ENCODE data around the gene GPRASP1.
"Not testable (repeated sequence)": the region's sequence is repeated elsewhere in the genome, so short reads cannot be mapped to it uniquely, and the experiment has no call there.

Gene GPRASP1

GRCh38 chrX:102651242-102652011 is at the start of gene GPRASP1:
GPRASP1 (plus strand) TSS chrX:102651483; CDS start chrX:102653914, 2,431 bp downstream.
- in situ Hi-C loops (cut with MboI; ENCODE audit: low sequenced_read_pairs), result no loop called here

- in situ Hi-C loops (cut with MboI; ENCODE audit: low sequenced_read_pairs), result no loop called here
These were observed 47.0 kb upstream of the GPRASP1 start for GRCh38 chrX:102604327-102604726.

DNA sequence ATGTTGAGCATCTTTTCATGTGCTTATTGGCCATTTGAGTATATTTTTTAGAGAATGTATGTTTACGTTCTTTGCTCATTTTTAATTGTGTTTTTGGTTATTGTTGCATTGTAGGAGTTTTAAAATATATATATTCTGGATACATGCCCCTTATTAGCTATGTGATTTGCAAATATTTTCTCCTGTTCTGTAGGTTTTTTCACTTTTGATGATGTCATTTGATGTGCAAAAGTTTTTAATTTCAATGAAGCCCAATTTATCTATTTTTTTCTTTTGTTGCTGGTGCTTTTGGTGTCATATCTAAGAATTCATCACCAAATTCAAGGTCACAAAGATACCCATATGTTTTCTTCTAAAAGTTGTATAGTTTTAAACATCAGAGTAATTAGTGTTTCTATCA is 45.2 kb upstream of the GPRASP1 start:
- in situ Hi-C loops (cut with MboI; ENCODE audit: low sequenced_read_pairs), result no loop called here

GRCh38 chrX:102610905-102611304 is 40.4 kb upstream of the GPRASP1 start:
- in situ Hi-C loops (cut with MboI; ENCODE audit: low sequenced_read_pairs), result no loop called here

- in situ Hi-C loops (cut with MboI; ENCODE audit: low sequenced_read_pairs), result no loop called here
These were observed 27.2 kb upstream of the GPRASP1 start for GRCh38 chrX:102624105-102624504.

GRCh38 chrX:102627640-102628039 is 23.6 kb upstream of the GPRASP1 start:
- in situ Hi-C loops (cut with MboI; ENCODE audit: low sequenced_read_pairs), result no loop called here

DNA sequence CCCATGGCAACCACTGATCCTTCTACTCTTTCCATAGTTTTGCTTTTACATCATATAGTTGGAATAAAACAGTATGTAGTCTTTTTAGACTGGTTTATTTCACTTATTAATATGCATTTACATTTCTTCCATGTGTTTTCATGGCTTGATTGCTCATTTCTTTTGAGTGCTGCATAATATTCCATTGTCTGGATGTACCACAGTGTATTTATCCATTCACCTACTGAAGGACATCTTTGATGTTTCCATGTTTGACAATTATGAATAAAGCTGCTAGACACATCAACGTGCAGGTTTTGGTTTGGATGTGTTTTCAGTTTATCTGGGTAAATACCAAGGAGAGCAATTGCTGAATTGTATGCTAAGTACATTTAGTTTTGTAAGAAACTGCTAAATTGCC is 13.7 kb upstream of the GPRASP1 start:
- in situ Hi-C loops (cut with MboI; ENCODE audit: low sequenced_read_pairs), result no loop called here

GRCh38 chrX:102650903-102651241 is 411 bp upstream of the GPRASP1 start:
- in situ Hi-C loops (cut with MboI; ENCODE audit: low sequenced_read_pairs), result no loop called here

DNA sequence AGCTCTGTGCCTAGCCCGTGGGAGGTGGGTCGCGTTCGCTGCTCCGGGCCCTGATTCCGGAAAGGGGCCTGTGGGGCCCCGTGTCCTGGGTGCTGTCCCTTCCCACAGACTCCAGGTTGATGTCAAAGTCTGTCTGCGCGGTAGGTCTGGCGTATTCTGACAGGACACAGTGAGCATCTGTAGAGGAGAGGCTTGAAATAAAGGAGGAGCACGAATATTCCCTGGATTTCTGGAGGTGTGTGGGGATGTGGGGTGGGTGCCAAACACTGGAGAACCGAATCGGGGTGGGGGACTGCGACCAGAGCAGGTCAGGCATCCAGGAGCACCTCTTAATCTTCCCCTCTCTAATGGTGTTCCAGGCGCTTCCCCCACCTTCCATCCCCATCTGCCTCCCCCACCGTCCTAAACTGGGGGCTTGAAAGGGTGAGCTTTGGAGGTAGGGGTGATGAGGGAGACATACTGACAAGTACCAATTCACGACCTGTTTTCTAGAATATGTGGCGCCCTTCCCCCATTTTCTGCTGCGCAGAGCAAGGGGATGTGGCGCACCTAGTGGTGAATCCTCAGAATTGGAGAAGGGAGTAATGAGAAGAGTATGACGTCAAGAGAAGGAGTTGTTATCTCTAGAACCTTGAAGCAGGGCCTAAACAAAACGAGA is 877 bp downstream of the GPRASP1 start:
- in situ Hi-C loops (cut with MboI; ENCODE audit: low sequenced_read_pairs), result no loop called here

DNA sequence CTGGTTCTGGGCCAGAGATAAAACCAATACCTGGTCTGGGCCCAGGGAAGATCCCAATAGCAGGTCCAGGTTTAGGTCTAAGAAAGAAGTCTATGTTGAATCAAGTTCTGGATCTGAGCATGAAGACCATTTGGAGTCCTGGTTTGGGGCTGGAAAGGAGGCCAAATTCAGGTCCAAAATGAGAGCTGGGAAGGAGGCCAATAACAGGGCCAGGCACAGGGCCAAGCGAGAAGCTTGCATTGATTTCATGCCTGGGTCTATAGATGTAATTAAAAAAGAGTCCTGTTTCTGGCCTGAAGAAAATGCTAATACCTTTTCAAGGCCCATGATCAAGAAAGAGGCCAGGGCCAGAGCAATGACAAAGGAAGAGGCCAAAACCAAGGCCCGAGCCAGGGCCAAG is 3.4 kb downstream of the GPRASP1 start:
- in situ Hi-C loops (cut with MboI; ENCODE audit: low sequenced_read_pairs), result no loop called here

GRCh38 chrX:102658556-102658955 is 7.3 kb downstream of the GPRASP1 start:
- in situ Hi-C loops (cut with MboI; ENCODE audit: low sequenced_read_pairs), result no loop called here

- in situ Hi-C loops (cut with MboI; ENCODE audit: low sequenced_read_pairs), result no loop called here
These were observed 8.8 kb downstream of the GPRASP1 start for GRCh38 chrX:102659790-102660757.

GRCh38 chrX:102663820-102664219 is 12.5 kb downstream of the GPRASP1 start:
- in situ Hi-C loops (cut with MboI; ENCODE audit: low sequenced_read_pairs), result not testable (repeated sequence)

- in situ Hi-C loops (cut with MboI; ENCODE audit: low sequenced_read_pairs), result not testable (repeated sequence)
These were observed 15.8 kb downstream of the GPRASP1 start for GRCh38 chrX:102667034-102667433.

- in situ Hi-C loops (cut with MboI; ENCODE audit: low sequenced_read_pairs), result no loop called here
These were observed 18.2 kb downstream of the GPRASP1 start for GRCh38 chrX:102669526-102669925.

GRCh38 chrX:102672856-102673255 is 21.6 kb downstream of the GPRASP1 start:
- in situ Hi-C loops (cut with MboI; ENCODE audit: low sequenced_read_pairs), result no loop called here

DNA sequence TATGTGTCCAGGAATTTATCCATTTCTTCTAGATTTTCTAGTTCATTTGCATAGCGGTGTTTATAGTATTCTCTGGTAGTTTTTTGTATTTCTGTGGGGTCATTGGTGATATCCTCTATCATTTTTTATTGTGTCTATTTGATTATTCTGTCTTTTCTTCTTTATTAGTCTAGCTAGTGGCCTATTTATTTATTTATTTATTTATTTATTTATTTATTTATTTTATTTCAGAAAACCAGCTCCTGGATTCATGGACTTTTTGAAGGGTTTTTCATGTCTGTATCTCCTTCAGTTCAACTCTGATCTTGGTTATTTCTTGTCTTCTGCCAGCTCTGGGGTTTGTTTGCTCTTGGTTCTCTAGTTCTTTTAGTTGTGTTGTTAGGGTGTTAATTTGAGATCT is 26.2 kb downstream of the GPRASP1 start:
- in situ Hi-C loops (cut with MboI; ENCODE audit: low sequenced_read_pairs), result not testable (repeated sequence)

DNA sequence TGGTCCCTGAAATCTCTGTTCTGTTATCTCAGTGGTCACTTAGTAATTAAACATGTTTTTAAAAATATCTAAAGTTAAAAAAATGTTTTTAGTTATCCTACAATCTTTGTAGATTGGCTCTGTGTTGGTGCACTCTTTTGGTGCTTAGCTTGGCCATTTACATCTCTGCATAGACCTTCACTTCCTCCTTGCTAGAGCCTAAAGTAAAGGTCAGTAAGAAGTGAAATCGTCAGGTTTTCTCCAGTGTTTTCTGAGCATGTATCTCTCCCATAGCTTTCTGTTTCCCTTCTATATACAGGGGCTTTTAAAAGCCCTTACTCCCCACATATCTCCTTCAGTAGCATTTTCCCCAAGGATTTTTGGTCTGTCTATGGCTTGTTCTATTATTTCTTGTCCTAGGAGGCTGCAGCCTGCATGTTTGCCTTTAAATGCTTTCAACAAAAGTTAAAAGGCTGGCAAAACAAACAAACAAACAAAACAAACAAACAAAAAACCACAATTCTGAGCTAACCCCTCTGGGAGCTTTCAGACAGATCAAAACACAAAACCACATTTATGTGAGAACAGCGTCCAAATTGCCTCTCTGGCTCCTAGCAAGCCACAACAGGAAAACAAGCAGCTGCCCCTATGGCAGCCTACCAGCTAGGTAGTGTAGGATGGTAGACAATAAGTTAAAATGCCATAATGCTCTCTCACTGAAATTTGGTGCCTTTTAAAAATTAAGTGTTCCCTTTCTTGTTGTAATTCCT is 33.7 kb downstream of the GPRASP1 start:
- in situ Hi-C loops (cut with MboI; ENCODE audit: low sequenced_read_pairs), result no loop called here

DNA sequence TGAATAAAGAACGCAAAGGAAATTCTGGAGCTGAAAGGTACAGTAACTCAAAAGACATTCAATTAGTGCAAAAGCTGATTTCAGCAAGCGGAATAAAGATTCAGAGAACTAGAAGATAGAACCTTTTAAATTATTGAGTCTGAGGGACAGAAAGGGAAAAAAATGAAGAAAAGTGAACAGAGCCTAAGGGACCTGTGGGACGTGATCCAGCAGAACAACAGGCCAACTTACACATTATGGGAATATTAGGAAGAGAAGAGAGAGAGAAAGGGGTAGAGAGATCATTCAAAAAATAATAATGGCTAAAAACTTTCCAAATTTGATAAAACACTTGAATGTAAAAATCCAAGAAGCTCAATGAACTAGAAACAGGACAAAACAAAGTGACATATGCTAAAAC is 43.5 kb downstream of the GPRASP1 start:
- in situ Hi-C loops (cut with MboI; ENCODE audit: low sequenced_read_pairs), result no loop called here

DNA sequence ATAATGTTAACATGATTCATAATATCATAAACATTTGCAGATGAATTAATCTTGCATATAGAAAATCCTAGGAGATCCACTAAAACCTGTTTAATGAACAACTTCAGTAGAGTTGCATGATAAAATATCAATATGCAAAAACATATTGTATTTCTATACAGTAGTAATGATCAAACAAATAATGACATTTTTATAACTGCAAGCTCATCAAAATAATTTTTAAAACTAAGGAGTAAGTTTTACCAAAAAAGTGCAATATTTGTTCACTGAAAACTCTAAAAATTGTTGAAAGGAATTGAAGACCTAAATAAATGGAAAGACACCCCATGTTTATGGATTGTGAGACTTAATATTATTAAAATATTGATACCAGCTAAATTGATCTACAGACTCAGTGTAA is 45.0 kb downstream of the GPRASP1 start:
- in situ Hi-C loops (cut with MboI; ENCODE audit: low sequenced_read_pairs), result no loop called here

DNA sequence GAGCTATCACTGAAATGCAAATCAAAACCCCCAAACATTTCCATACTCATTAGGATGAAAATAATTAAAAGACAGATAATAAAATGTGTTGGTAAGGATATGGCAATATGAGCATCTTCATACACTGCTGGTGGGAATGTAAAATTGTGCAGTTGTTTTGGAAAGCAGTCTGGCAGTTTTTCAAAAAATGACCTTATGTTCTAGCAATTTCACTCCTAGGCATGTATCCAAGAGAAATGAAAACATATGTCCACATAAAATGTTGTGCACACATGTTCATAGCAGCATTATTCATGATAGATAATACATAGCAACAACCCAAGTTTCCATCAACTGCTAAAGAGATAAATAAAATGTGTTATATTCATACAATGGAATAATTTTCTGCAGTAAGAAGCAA is 46.2 kb downstream of the GPRASP1 start:
- in situ Hi-C loops (cut with MboI; ENCODE audit: low sequenced_read_pairs), result no loop called here
